Caco-2 (cell line): ENCODE results near the gene EIF2S1. TPM values are rescaled to one million over a fixed set of nuclear protein-coding genes. Genes with fewer than 3 reads are reported as not detected.

ENCODE experiments used
- BruUV-seq: library from RNA; stranded (reverse); fragments of 400-500 nt; replicated peaks from 2 replicates; lab custom pipeline; 2021; lab: Mats Ljungman, UMichigan
- CTCF ChIA-PET: fragments of 300-600 bp; sonication (Branson Sonifier 250); formaldehyde crosslinking; loops from one replicate; lab custom pipeline; 2022; ENCODE audit warnings: antibody characterized with exemption; lab: Charles Lee
- POLR2A ChIA-PET: fragments of 300-600 bp; sonication (Branson Sonifier 250); formaldehyde crosslinking; loops from one replicate; lab custom pipeline; 2022; ENCODE audit warnings: antibody characterized with exemption; lab: Charles Lee
- DNase-seq, 2 experiments: peaks; one replicate each; pipeline versions ENCODE4 v3.0.0 to v3.0.0-alpha.2; 2020 to 2022
- H3K27me3 ChIP-seq: replicated peaks from 2 replicates; pipeline ENCODE4 v1.6.0; 2011; ENCODE audit warnings: low read length; ENCODE audit not compliant: control insufficient read depth, insufficient read depth
- H3K36me3 ChIP-seq: 2 replicates; pipeline ENCODE4 v1.5.1; 2011; ENCODE audit warnings: low read length; ENCODE audit not compliant: control insufficient read depth, insufficient read depth
- H3K4me1 ChIP-seq: fragments of 250-450 bp; sonication (Bioruptor Pico); 2 replicates; pipeline ENCODE4 v1.5.1; 2020; ENCODE audit warnings: mild to moderate bottlenecking
- H3K4me3 ChIP-seq: 2 replicates; pipeline ENCODE4 v1.5.1; 2011; ENCODE audit warnings: low read depth, mild to moderate bottlenecking, control low read depth, low read length
- H3K9me3 ChIP-seq: fragments of 250-450 bp; sonication (Bioruptor Pico); 2 replicates; pipeline ENCODE4 v1.5.1; 2020; ENCODE audit warnings: mild to moderate bottlenecking, moderate library complexity
- H3K27ac Mint-ChIP-seq: one replicate; pipeline ENCODE4 v1.8.0; 2022; ENCODE audit warnings: mixed read lengths; ENCODE audit not compliant: unreplicated experiment
- H3K27me3 Mint-ChIP-seq: one replicate; pipeline ENCODE4 v1.8.0; 2022; ENCODE audit warnings: mixed read lengths; ENCODE audit not compliant: insufficient read depth, unreplicated experiment
- H3K36me3 Mint-ChIP-seq: one replicate; pipeline ENCODE4 v1.8.0; 2022; ENCODE audit warnings: mild to moderate bottlenecking, mixed read lengths; ENCODE audit not compliant: insufficient read depth, unreplicated experiment
- H3K4me1 Mint-ChIP-seq: one replicate; pipeline ENCODE4 v1.8.0; 2022; ENCODE audit warnings: low read depth, mixed read lengths; ENCODE audit not compliant: unreplicated experiment
- H3K4me3 Mint-ChIP-seq: one replicate; pipeline ENCODE4 v1.8.0; 2022; ENCODE audit warnings: mild to moderate bottlenecking, moderate library complexity, mixed read lengths; ENCODE audit not compliant: unreplicated experiment
- H3K9me3 Mint-ChIP-seq: one replicate; pipeline ENCODE4 v1.8.0; 2022; ENCODE audit warnings: mixed read lengths; ENCODE audit not compliant: unreplicated experiment
- intact Hi-C: fragments of 100-400 bp; cut with micrococcal nuclease; formaldehyde crosslinking; loops from one replicate; pipeline ENCODE4 v1.10.0; 2022; ENCODE audit not compliant: unreplicated experiment
- total RNA-seq: library from RNA; stranded (reverse); gene quantifications from 2 replicates; pipeline ENCODE4 v1.2.3, GENCODE V29; 2022
- TF ChIP-seq, protein P1 (sequence below), 2 experiments: fragments of 200-600 bp in 1 of 2; IDR thresholded peaks; 1 replicate in 1 of 2; 2 replicates in 1 of 2; pipeline versions ENCODE4 v1.5.1 to v1.8.0; 2011 to 2022; ENCODE audit warnings: antibody characterized with exemption in 1 of 2, control low read depth in 1 of 2, inconsistent platforms in 1 of 2, low read depth in 1 of 2, low read length in 1 of 2, mild to moderate bottlenecking in 1 of 2, moderate library complexity in 1 of 2; ENCODE audit not compliant: insufficient read depth in 1 of 2, severe bottlenecking in 1 of 2, unreplicated experiment in 1 of 2

The EIF2S1 gene
- total RNA-seq, 1 experiment from 2014 or later: 144 TPM

DNA sequence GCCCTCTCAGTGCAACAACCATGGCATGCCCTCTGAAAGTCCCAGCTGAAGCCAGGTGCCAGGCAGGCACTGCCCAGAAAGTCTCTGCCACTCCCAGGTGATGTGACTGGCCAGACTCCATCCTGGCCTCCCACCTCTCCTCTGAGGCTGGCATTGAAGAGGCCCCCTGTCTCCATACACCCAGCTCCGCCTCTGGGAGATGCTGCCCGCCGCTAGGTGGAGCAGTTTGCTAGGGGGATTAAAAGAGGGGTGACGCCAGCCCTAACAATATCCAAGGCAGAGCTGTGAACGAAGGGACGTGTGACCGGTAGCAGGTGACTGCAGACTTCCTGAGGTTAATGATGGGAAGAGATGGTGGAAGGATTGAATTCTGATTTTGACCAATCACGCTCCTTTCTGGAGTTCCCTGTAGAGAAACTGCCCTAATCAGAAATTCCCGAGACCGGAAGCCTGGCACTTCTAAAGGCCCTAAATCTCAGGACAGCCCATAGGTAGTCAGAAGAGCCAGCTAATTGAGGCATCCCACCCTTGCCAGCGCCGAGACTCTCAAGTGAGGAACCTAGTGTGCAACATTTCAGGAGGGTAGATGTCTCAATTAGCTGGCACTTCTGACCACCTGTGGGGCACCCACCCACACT lies 60.1 kb downstream of the EIF2S1 start:
- peak in 1 of 2 experiments; percentile 36 for DNase-seq
- intact Hi-C loops: no loop called here
- Mint-ChIP-seq H3K27me3 (no peaks in the 10 kb centered on the region), H3K9me3 (no peaks in the 10 kb centered on the region), H3K4me1 (peaks cover 7% of the 10 kb centered on the region), H3K4me3 (no peak overlapping the region), H3K36me3 (no peaks in the 10 kb centered on the region), H3K27ac (no peak overlapping the region)
- TF ChIP-seq, protein P1, sequence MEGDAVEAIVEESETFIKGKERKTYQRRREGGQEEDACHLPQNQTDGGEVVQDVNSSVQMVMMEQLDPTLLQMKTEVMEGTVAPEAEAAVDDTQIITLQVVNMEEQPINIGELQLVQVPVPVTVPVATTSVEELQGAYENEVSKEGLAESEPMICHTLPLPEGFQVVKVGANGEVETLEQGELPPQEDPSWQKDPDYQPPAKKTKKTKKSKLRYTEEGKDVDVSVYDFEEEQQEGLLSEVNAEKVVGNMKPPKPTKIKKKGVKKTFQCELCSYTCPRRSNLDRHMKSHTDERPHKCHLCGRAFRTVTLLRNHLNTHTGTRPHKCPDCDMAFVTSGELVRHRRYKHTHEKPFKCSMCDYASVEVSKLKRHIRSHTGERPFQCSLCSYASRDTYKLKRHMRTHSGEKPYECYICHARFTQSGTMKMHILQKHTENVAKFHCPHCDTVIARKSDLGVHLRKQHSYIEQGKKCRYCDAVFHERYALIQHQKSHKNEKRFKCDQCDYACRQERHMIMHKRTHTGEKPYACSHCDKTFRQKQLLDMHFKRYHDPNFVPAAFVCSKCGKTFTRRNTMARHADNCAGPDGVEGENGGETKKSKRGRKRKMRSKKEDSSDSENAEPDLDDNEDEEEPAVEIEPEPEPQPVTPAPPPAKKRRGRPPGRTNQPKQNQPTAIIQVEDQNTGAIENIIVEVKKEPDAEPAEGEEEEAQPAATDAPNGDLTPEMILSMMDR (IDR thresholded peaks at IDR 0.05; ENCODE audit: insufficient read depth in 1 of 2, low read depth in 1 of 2, low read length in 1 of 2, severe bottlenecking in 1 of 2, unreplicated experiment in 1 of 2): peak; percentile 20 to 36
- Histone ChIP-seq H3K27me3 (no peaks in the 10 kb centered on the region), H3K36me3 (no peaks in the 10 kb centered on the region), H3K9me3 (no peaks in the 10 kb centered on the region), H3K4me3 (no peak overlapping the region), H3K4me1 (peaks cover 17% of the 10 kb centered on the region)
- ChIA-PET POLR2A (no interaction called here), CTCF (interaction anchor here (0.6 to 0.7 kb wide), 2 partner anchors 107 to 180 kb away, joined by 3 to 4 read pairs; partner anchors contain the start of gene PIGH)
- no TSS peak for BruUV-seq

DNA sequence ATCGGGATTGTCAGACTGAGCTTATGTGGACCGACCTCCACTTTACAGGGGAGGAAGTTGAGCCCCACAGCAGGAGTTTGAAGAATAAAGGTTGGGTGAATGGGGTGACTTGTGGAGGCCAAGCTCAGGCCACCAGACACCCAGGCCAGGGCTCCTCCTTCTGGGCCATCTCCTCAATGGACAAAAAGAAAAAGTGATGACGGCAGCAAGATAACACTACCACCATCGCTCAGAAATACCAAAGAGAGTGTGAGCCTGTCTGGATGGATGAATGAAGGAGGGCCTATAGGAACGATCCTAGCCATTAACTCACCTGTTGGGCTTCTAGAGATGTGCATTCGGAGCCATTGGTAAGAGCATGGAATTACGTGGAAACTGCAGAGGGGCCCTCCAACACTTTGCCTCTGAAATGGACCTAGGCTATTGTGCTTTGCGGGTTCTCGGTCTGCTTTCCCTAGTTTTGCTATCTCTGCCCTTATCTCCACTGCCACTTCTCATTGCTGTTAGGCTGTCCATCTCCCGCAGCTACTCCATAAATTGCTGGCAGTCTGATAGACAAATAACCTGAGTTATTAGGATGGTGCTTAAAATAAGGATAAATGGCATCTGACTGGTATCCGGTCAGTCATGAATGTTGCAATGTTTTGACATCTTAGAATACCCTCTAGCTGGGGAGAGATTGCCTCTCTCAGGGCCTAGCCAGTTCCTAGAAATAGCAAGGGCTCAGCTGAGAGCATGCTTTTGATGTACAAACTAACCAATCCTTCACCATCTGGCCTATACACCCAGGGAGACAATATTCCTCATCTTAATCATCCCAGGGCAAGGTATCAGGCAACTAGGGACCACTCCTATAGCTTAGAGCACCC lies 61.5 kb downstream of the EIF2S1 start:
- peaks cover 14% of the 10 kb centered on the region for H3K4me1 ChIP-seq
- TF ChIP-seq, protein P1 (IDR thresholded peaks at IDR 0.05; ENCODE audit: insufficient read depth in 1 of 2, low read depth in 1 of 2, low read length in 1 of 2, severe bottlenecking in 1 of 2, unreplicated experiment in 1 of 2): no peak
- H3K9me3 ChIP-seq: no peaks in the 10 kb centered on the region
- ChIA-PET CTCF (no interaction called here), POLR2A (interaction anchor here (0.6 kb wide), 1 partner anchor 62 kb away, joined by 4 read pairs; the partner anchor contains the start of gene ATP6V1D)
- Mint-ChIP-seq H3K36me3 (no peaks in the 10 kb centered on the region), H3K4me1 (no peaks in the 10 kb centered on the region), H3K4me3 (no peak overlapping the region), H3K9me3 (no peaks in the 10 kb centered on the region), H3K27me3 (no peaks in the 10 kb centered on the region), H3K27ac (no peak overlapping the region)
- H3K4me3 ChIP-seq: no peak overlapping the region
- intact Hi-C loops: no loop called here
- DNase-seq: no peak
- BruUV-seq: no TSS peak
- no peaks in the 10 kb centered on the region for H3K27me3 ChIP-seq
- H3K36me3 ChIP-seq: no peaks in the 10 kb centered on the region

DNA sequence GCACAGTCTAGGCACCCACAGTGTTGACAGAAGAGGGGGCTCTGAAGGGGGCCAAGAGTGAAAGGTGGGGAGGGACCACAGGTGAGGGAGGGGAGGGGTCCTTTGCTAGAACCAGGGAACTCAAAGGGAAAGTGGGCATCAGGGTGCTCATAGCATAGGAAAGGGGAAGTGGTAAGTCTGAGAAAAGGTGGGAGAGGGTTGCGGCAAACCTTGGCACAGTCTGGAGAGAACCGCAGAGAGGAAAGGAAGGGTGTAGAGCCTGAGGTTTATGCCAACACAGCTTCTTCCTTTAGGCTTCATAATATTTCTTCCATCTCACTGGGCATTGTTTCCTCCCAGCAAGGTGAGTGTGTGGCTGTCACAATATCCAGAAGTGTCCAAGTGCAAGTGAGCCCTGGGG lies 63.3 kb downstream of the EIF2S1 start:
- TF ChIP-seq, protein P1 (IDR thresholded peaks at IDR 0.05; ENCODE audit: insufficient read depth in 1 of 2, low read depth in 1 of 2, low read length in 1 of 2, severe bottlenecking in 1 of 2, unreplicated experiment in 1 of 2): no peak
- Histone ChIP-seq H3K36me3 (no peaks in the 10 kb centered on the region), H3K4me1 (peaks cover 16% of the 10 kb centered on the region), H3K27me3 (no peaks in the 10 kb centered on the region), H3K4me3 (no peak overlapping the region), H3K9me3 (no peaks in the 10 kb centered on the region)
- no TSS peak for BruUV-seq
- peaks cover 5% of the 10 kb centered on the region for H3K4me1 Mint-ChIP-seq
- no peaks in the 10 kb centered on the region for H3K9me3 Mint-ChIP-seq
- H3K27me3 Mint-ChIP-seq: no peaks in the 10 kb centered on the region
- intact Hi-C loops: no loop called here
- no peak overlapping the region for H3K4me3 Mint-ChIP-seq
- DNase-seq: no peak
- ChIA-PET POLR2A (no interaction called here), CTCF (no interaction called here)
- H3K27ac Mint-ChIP-seq: no peak overlapping the region
- no peaks in the 10 kb centered on the region for H3K36me3 Mint-ChIP-seq
